Stomach (tissue), 9 donors: ENCODE results near the gene PDPK1. TPM values are rescaled to one million over a fixed set of nuclear protein-coding genes. Genes with fewer than 3 reads are reported as not detected.
"Not testable (repeated sequence)": the region's sequence is repeated elsewhere in the genome, so short reads cannot be mapped to it uniquely, and the experiment has no call there.

ENCODE experiments used
- DNase-seq, 2 donors: peaks; one replicate each; pipeline versions ENCODE4 v3.0.0 to v3.0.0-alpha.2; 2013 to 2019
- H3K27ac ChIP-seq, 5 donors: fragments of 200-600 bp in 4 of 5; sonication (generic) in 4 of 5; one replicate each; pipeline ENCODE4 v1.5.1; 2013 to 2019; ENCODE audit warnings: mild to moderate bottlenecking in 1 of 5, moderate library complexity in 1 of 5
- H3K27me3 ChIP-seq, 3 donors: fragments of 200-600 bp; sonication (generic); one replicate each; pipeline ENCODE4 v1.5.1; 2017 to 2019; ENCODE audit warnings: mixed run types in 1 of 3
- H3K36me3 ChIP-seq, 4 donors: fragments of 200-600 bp; sonication (generic); 1 replicate in 3 of 4; 2 replicates in 1 of 4; pipeline ENCODE4 v1.5.1; 2016 to 2019
- H3K4me1 ChIP-seq, 4 donors: fragments of 200-600 bp; sonication (generic); one replicate each; pipeline ENCODE4 v1.5.1; 2016 to 2019
- H3K4me3 ChIP-seq, 4 donors: fragments of 200-600 bp; sonication (generic) in 3 of 4; one replicate each; pipeline ENCODE4 v1.5.1; 2016 to 2019; ENCODE audit warnings: mild to moderate bottlenecking in 1 of 4
- H3K9me3 ChIP-seq, 4 donors: fragments of 200-600 bp; sonication (generic); one replicate each; pipeline ENCODE4 v1.5.1; 2016 to 2019
- EP300 ChIP-seq: sonication (generic); formaldehyde crosslinking; IDR thresholded peaks from one replicate; pipeline ENCODE4 v1.6.1; 2017; ENCODE audit warnings: antibody characterized with exemption
- POLR2A ChIP-seq, 4 donors: fragments of 450-650 bp; IDR thresholded peaks; one replicate each; pipeline ENCODE4 v1.6.1; 2016; ENCODE audit warnings: antibody characterized with exemption in 4 of 4, control low read depth in 2 of 4, mild to moderate bottlenecking in 1 of 4, moderate library complexity in 1 of 4
- POLR2AphosphoS5 ChIP-seq, 3 donors: sonication (generic); formaldehyde crosslinking; IDR thresholded peaks; one replicate each; pipeline ENCODE4 v1.6.1; 2016; ENCODE audit warnings: antibody characterized with exemption in 3 of 3
- WGBS, 5 donors: extraction: QIAGEN DNeasy Blood & Tissue Kit in 3 of 5; methylation state at CpG; one replicate each; pipeline versions ENCODE4 v1.1.5 to v1.1.7; 2013 to 2018; 5-methylcytosine and 5-hydroxymethylcytosine counted together
- intact Hi-C: fragments of 100-400 bp; cut with DNase I; formaldehyde crosslinking; loops from one replicate; pipeline ENCODE4 v1.15.1; 2023; ENCODE audit warnings: low total_unique reads
- polyA plus RNA-seq, 3 donors: library from polyadenylated mRNA; stranded (reverse); fragments of 200-250 nt; gene quantifications; one replicate each; pipeline ENCODE4 v1.2.3, GENCODE V29; 2013
- total RNA-seq, 5 donors: library from RNA; depleted of rRNA; stranded (reverse); fragments of >200 nt; gene quantifications; one replicate each; pipeline versions ENCODE4 v1.1.0 to v1.2.3, GENCODE V29; 2014 to 2016
- TF ChIP-seq, protein P1 (sequence below), 7 experiments: fragments of 450-650 bp in 4 of 7; fragments of 200-600 bp in 3 of 7; sonication (generic) in 3 of 7; IDR thresholded peaks; one replicate each; pipeline ENCODE4 v1.5.1; 2016 to 2019; ENCODE audit warnings: antibody characterized with exemption in 7 of 7, control low read depth in 2 of 7, mild to moderate bottlenecking in 1 of 7
- donor health status: healthy with polysubstance abuse.
- donor health status: Bipolar disorder and iron deficiency.
- donor health status: healthy.

The PDPK1 gene
- total and polyA plus RNA-seq, 8 donors, result 7.0 to 86.9 (median 23.6) TPM

GRCh38 chr16:2614761-2615191, 77.0 kb downstream of the PDPK1 start:
- Histone ChIP-seq H3K9me3 (no peaks in the 10 kb centered on the region), H3K4me3 (no peak overlapping the region), H3K4me1 (peaks cover 0 to 4% (median 0%) of the 10 kb centered on the region in 4 donors), H3K27ac (no peak overlapping the region), H3K27me3 (no peaks in the 10 kb centered on the region), H3K36me3 (peaks cover 18 to 25% (median 24%) of the 10 kb centered on the region in 4 donors)
- intact Hi-C loops, result no loop called here
- 90 to 98% (median 93%) methylated on average over 15 of the region's 15 CpGs for WGBS, 5 donors
- no peak for TF ChIP-seq POLR2A (IDR thresholded peaks at IDR 0.05)
- TF ChIP-seq, protein P1, sequence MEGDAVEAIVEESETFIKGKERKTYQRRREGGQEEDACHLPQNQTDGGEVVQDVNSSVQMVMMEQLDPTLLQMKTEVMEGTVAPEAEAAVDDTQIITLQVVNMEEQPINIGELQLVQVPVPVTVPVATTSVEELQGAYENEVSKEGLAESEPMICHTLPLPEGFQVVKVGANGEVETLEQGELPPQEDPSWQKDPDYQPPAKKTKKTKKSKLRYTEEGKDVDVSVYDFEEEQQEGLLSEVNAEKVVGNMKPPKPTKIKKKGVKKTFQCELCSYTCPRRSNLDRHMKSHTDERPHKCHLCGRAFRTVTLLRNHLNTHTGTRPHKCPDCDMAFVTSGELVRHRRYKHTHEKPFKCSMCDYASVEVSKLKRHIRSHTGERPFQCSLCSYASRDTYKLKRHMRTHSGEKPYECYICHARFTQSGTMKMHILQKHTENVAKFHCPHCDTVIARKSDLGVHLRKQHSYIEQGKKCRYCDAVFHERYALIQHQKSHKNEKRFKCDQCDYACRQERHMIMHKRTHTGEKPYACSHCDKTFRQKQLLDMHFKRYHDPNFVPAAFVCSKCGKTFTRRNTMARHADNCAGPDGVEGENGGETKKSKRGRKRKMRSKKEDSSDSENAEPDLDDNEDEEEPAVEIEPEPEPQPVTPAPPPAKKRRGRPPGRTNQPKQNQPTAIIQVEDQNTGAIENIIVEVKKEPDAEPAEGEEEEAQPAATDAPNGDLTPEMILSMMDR (IDR thresholded peaks at IDR 0.05), result no peak
- no peak for TF ChIP-seq POLR2AphosphoS5 (IDR thresholded peaks at IDR 0.05)
- TF ChIP-seq EP300, result no peak
- DNase-seq, result no peak

- H3K27me3 ChIP-seq, H3K9me3 ChIP-seq, H3K4me1 ChIP-seq, intact Hi-C loops, H3K4me3 ChIP-seq, H3K36me3 ChIP-seq, H3K27ac ChIP-seq, DNase-seq: not testable (repeated sequence)
- WGBS, 5 donors, result no CpG with 5 or more reads among the region's 20 CpGs
Observed at GRCh38 chr16:2618964-2619363, 81.1 kb downstream of the PDPK1 start.

DNA sequence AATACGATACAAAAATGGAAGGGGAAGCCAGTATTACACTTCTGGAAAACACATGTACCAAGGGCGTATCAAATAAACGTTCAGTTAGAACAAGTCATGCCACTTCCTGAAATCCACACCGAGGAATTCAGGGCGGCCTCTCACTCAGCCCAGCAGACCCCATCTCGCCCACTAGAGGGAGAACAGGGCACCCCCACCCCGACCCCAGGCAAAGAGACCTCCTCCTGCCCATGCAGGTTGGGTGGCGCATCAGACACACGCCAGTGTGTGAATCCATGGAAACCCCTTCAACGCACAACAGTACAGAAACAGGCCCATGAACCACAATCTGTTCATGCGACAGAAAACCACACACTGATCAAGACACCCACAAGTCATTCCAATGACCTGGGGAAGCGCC, 81.8 kb downstream of the PDPK1 start:
- H3K9me3 ChIP-seq, H3K27me3 ChIP-seq, H3K4me1 ChIP-seq, H3K36me3 ChIP-seq, H3K27ac ChIP-seq, H3K4me3 ChIP-seq, intact Hi-C loops: not testable (repeated sequence)
- DNase-seq, result peak in 1 of 2 donors; percentile 1
- 64 to 77% (median 68%) methylated on average over 4 to 6 of the region's 12 CpGs; no CpG with 5 or more reads in 2 of the 5 donors for WGBS, 5 donors

DNA sequence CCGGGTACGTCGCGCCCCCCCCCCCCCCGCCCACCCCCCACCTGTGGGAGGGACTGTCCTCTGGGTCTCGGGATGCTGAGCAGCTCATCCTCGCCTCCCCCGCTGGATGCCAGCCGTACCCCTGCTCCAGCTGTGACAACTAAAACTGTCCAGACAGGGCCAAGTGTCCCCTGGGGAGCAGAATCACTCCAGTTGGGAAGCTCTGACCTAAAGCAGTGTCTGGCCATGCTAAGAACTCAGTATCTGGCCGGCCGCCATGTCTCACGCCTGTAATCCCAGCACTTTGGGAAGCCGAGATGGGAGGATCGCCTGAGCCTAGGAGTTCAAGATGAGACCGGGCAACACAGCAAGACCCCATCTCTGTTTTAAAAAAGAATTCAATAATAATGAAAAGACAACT, 83.0 kb downstream of the PDPK1 start:
- intact Hi-C loops, H3K4me1 ChIP-seq, H3K27me3 ChIP-seq, H3K27ac ChIP-seq, H3K36me3 ChIP-seq, H3K4me3 ChIP-seq, DNase-seq, H3K9me3 ChIP-seq: not testable (repeated sequence)
- WGBS, 5 donors, result 84% methylated on average over 5 of the region's 15 CpGs; no CpG with 5 or more reads in 4 of the 5 donors

GRCh38 chr16:2621395-2621794, 83.6 kb downstream of the PDPK1 start:
- H3K27ac ChIP-seq, H3K36me3 ChIP-seq, H3K27me3 ChIP-seq, H3K4me3 ChIP-seq, H3K9me3 ChIP-seq, DNase-seq, intact Hi-C loops, H3K4me1 ChIP-seq: not testable (repeated sequence)
- 88 to 100% (median 92%) methylated on average over 2 to 4 of the region's 8 CpGs for WGBS, 5 donors

DNA sequence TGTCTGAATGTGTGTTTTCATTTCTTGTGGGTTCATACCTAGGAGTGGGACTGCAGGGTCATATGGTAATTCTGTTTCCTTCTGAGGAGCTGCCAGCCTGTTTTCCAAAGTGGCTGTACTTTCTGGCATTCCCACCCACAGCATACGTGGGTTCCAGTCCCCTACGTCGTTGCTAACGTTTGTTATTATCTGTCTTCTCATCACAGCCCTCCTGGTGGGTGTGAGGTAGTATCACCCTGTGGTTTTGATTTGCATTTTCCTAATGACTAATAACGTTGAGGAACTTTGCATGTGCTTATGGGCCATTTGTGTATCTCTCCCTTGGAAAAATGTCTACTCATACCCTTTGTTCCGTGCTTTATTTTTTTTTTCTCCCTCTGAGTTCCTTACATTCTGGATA, 89.3 kb downstream of the PDPK1 start:
- H3K9me3 ChIP-seq, H3K36me3 ChIP-seq, H3K27ac ChIP-seq, H3K4me3 ChIP-seq, H3K27me3 ChIP-seq, intact Hi-C loops, DNase-seq, H3K4me1 ChIP-seq: not testable (repeated sequence)
- no CpG with 5 or more reads among the region's 6 CpGs for WGBS, 5 donors

GRCh38 chr16:2631203-2631602, 93.4 kb downstream of the PDPK1 start:
- DNase-seq, H3K27ac ChIP-seq, H3K4me3 ChIP-seq, H3K27me3 ChIP-seq, intact Hi-C loops, H3K9me3 ChIP-seq, H3K4me1 ChIP-seq, H3K36me3 ChIP-seq: not testable (repeated sequence)
- no CpG with 5 or more reads among the region's 11 CpGs for WGBS, 5 donors

DNA sequence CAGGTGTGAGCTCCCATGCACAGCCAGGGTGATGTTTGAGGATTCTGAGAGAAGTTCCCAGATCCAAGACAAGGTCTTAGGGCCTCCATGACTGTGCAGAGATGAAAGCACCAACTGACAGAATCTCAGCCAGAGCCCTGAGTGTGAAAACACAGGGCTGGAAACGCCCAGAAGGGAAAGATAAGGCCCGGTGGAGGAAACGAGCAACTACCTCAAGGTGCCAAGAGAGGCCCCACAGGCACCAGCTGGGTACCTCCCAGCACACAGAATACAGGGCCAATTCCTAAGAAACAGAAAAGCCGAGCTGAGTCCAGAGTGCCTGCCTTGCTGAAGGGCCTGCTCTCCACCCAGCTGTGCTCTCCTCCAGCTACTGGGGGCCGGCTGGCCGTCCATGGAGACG, 94.5 kb downstream of the PDPK1 start:
- H3K4me1 ChIP-seq, DNase-seq, H3K4me3 ChIP-seq, H3K27me3 ChIP-seq, intact Hi-C loops, H3K27ac ChIP-seq, H3K9me3 ChIP-seq, H3K36me3 ChIP-seq: not testable (repeated sequence)
- no CpG with 5 or more reads among the region's 7 CpGs for WGBS, 5 donors

DNA sequence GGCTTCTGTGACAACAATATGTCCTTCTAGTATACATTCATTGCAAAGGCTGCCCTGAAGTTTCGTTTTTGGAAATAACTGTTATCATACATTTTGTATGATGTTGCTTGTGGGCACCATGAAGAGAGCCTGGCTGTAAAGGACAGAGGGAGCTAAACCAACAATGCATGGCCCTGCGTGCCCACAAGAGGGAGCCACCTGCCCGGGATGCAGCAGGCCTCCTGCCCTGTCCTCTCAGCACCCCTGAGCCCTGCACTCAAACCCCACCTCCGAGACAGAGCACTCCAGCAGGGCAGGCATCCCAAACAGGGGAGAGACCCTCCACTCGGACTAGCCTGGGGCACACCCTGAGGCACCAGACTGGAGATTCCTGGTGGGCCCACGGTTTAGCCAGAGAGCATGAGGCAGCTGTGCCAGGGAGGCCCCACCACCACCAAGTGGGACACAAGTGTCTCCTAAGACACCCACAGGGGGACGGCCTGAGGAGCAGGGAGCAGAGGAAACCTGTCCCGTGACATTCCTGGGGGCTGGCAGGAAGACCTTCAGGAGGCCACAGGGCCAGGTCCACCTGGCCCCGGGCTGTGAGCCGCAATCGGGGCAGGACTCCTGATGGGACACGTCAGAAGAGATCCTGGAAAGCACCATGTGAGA, 101.4 kb downstream of the PDPK1 start:
- 0 to 20% (median 0%) methylated on average over 1 of the region's 12 CpGs; no CpG with 5 or more reads in 2 of the 5 donors for WGBS, 5 donors
- intact Hi-C loops, result not testable (repeated sequence)
- peak in 1 of 2 donors; percentile 52 for DNase-seq

GRCh38 chr16:2639722-2640072, 101.9 kb downstream of the PDPK1 start:
- H3K27me3 ChIP-seq, H3K36me3 ChIP-seq, intact Hi-C loops, DNase-seq, H3K27ac ChIP-seq, H3K4me3 ChIP-seq, H3K9me3 ChIP-seq, H3K4me1 ChIP-seq: not testable (repeated sequence)
- 75 to 88% (median 87%) methylated on average over 7 to 8 of the region's 9 CpGs; no CpG with 5 or more reads in 2 of the 5 donors for WGBS, 5 donors

More for the DNA sequence above, 101.4 kb downstream of the PDPK1 start:
- not testable (repeated sequence) for H3K4me1 ChIP-seq, H3K27ac ChIP-seq, H3K4me3 ChIP-seq, H3K27me3 ChIP-seq, H3K36me3 ChIP-seq, H3K9me3 ChIP-seq

DNA sequence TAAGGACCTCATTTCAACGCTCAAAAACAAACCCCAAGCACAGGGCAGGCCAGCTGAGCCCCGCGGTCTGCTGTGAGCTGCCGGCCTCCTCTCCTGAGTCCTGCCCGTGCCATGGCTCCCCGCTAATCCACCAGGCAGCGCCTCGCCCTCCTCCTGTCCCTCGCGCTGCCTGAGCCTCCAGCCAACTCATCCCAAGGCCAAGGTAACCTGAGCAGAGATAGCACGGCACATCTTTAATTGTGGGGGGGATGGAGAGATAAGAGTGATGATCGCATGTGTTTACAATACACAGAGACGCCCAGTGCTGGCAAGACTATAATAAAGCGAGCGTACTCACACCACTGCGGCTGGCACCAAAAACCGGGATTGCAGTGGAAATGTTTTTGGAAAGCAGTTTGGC, 104.7 kb downstream of the PDPK1 start:
- not testable (repeated sequence) for H3K4me1 ChIP-seq, H3K4me3 ChIP-seq

More for the DNA sequence above, 104.7 kb downstream of the PDPK1 start:
- H3K27me3 ChIP-seq, H3K9me3 ChIP-seq, intact Hi-C loops, DNase-seq, H3K36me3 ChIP-seq, H3K27ac ChIP-seq: not testable (repeated sequence)
- WGBS, 5 donors, result 88 to 98% (median 90%) methylated on average over 5 of the region's 17 CpGs; no CpG with 5 or more reads in 2 of the 5 donors
